NCI-H82 (cell line): ENCODE data around the gene LPO.

Source experiments
- DNase-seq: peaks from one replicate; lab custom pipeline; 2025; lab: John Stamatoyannopoulos, UW

LPO gene

GRCh38 chr17:58238147-58238634, at the start of gene LPO:
Gene LPO, plus strand, starts transcription at chr17:58238584. Its CDS starts 4,396 bp downstream, at chr17:58242980.
- DNase-seq: no peak

- DNase-seq: no peak
Measured at GRCh38 chr17:58189436-58190146, 48.8 kb upstream of the LPO start.

GRCh38 chr17:58191241-58191896, 47.0 kb upstream of the LPO start:
- peak; percentile 35 for DNase-seq

GRCh38 chr17:58192612-58193011, 45.8 kb upstream of the LPO start, which contains the start of gene EPX:
Gene EPX, plus strand, starts transcription at chr17:58192726. Its CDS starts 121 bp downstream, at chr17:58192847.
- DNase-seq: no peak

- no peak for DNase-seq
Measured at GRCh38 chr17:58193641-58194255, 44.6 kb upstream of the LPO start.

- DNase-seq: no peak
Measured at GRCh38 chr17:58195518-58196123, 42.8 kb upstream of the LPO start.

GRCh38 chr17:58196610-58197009, 41.8 kb upstream of the LPO start:
- no peak for DNase-seq

- peak; percentile 91 for DNase-seq
Measured at GRCh38 chr17:58200024-58200633, 38.3 kb upstream of the LPO start.

- DNase-seq: no peak
Measured at GRCh38 chr17:58202859-58203258, 35.5 kb upstream of the LPO start.

GRCh38 chr17:58204796-58205195, 33.6 kb upstream of the LPO start:
- DNase-seq: no peak

GRCh38 chr17:58205936-58206335, 32.4 kb upstream of the LPO start:
- no peak for DNase-seq

GRCh38 chr17:58207451-58207850, 30.9 kb upstream of the LPO start:
- DNase-seq: no peak

- no peak for DNase-seq
Measured at GRCh38 chr17:58208344-58208743, 30.0 kb upstream of the LPO start.

GRCh38 chr17:58210922-58211321, 27.5 kb upstream of the LPO start:
- peak; percentile 23 for DNase-seq

- peak; percentile 31 for DNase-seq
Measured at GRCh38 chr17:58215685-58216084, 22.7 kb upstream of the LPO start.

GRCh38 chr17:58217766-58218165, 20.6 kb upstream of the LPO start:
- no peak for DNase-seq

- DNase-seq: peak; percentile 98
Measured at GRCh38 chr17:58219007-58219788, 19.2 kb upstream of the LPO start, which contains the start of gene MKS1. Gene MKS1, minus strand, starts transcription at chr17:58219255. Its CDS starts 25 bp downstream, at chr17:58219230.

GRCh38 chr17:58219789-58220183, 18.6 kb upstream of the LPO start:
- DNase-seq: no peak

- DNase-seq: no peak
Measured at GRCh38 chr17:58224315-58224714, 14.1 kb upstream of the LPO start.

- DNase-seq: no peak
Measured at GRCh38 chr17:58227733-58228132, 10.7 kb upstream of the LPO start.

GRCh38 chr17:58228679-58229078, 9.7 kb upstream of the LPO start:
- DNase-seq: no peak
